NK-92 treated with Interleukin-12 subunit alpha and Interleukin-12 subunit beta, amount 100 ng/mL, for 24 hours (cell line): ENCODE measurements around the gene PUM2.
"Not testable (repeated sequence)": the region's sequence is repeated elsewhere in the genome, so short reads cannot be mapped to it uniquely, and the experiment has no call there.

Source experiments
- DNase-seq: peaks from one replicate; lab custom pipeline; 2025; lab: John Stamatoyannopoulos, UW

PUM2 gene

GRCh38 chr2:20292984-20293383, 57.7 kb downstream of the PUM2 start:
- DNase-seq: no peak

GRCh38 chr2:20291846-20292408, 58.7 kb downstream of the PUM2 start:
- no peak for DNase-seq

GRCh38 chr2:20291106-20291564, 59.5 kb downstream of the PUM2 start:
- DNase-seq: no peak

GRCh38 chr2:20288642-20289340, 61.9 kb downstream of the PUM2 start:
- no peak for DNase-seq

- DNase-seq: no peak
These were observed 67.6 kb downstream of the PUM2 start for GRCh38 chr2:20282916-20283592.

- no peak for DNase-seq
These were observed 68.8 kb downstream of the PUM2 start for GRCh38 chr2:20281876-20282275.

GRCh38 chr2:20273042-20273441, 77.6 kb downstream of the PUM2 start:
- no peak for DNase-seq

- not testable (repeated sequence) for DNase-seq
These were observed 82.3 kb downstream of the PUM2 start for GRCh38 chr2:20268317-20268716.

GRCh38 chr2:20267529-20267928, 83.1 kb downstream of the PUM2 start:
- no peak for DNase-seq

GRCh38 chr2:20264629-20265028, 86.0 kb downstream of the PUM2 start:
- DNase-seq: no peak

- no peak for DNase-seq
These were observed 93.2 kb downstream of the PUM2 start for GRCh38 chr2:20257411-20257810.

GRCh38 chr2:20254731-20255130, 95.9 kb downstream of the PUM2 start:
- no peak for DNase-seq

GRCh38 chr2:20250436-20250835, 100.2 kb downstream of the PUM2 start:
- DNase-seq: no peak

- DNase-seq: no peak
These were observed 101.5 kb downstream of the PUM2 start for GRCh38 chr2:20249170-20249569.

GRCh38 chr2:20247084-20247483, 103.6 kb downstream of the PUM2 start:
- no peak for DNase-seq

GRCh38 chr2:20243637-20244036, 107.0 kb downstream of the PUM2 start:
- not testable (repeated sequence) for DNase-seq

GRCh38 chr2:20242727-20243377, 107.8 kb downstream of the PUM2 start:
- no peak for DNase-seq

- no peak for DNase-seq
These were observed 108.5 kb downstream of the PUM2 start for GRCh38 chr2:20241973-20242726.

GRCh38 chr2:20240291-20240690, 110.4 kb downstream of the PUM2 start:
- DNase-seq: not testable (repeated sequence)

GRCh38 chr2:20236496-20236895, 114.1 kb downstream of the PUM2 start:
- no peak for DNase-seq

GRCh38 chr2:20235655-20236305, 114.9 kb downstream of the PUM2 start:
- DNase-seq: no peak
